Naive B cell (primary cell): ENCODE data around the gene COL23A1. TPM values are rescaled to one million over a fixed set of nuclear protein-coding genes. Genes with fewer than 3 reads are reported as not detected.
"Not testable (repeated sequence)": the region's sequence is repeated elsewhere in the genome, so short reads cannot be mapped to it uniquely, and the experiment has no call there.

Experiments
- ATAC-seq, 2 donors: fragments of 150-1000 bp; cut with Tn5 transposase; 2 replicates each; pipeline ENCODE4 v1.10.0; 2021; ENCODE audit warnings: low read depth in 2 of 2, mild to moderate bottlenecking in 2 of 2, moderate library complexity in 2 of 2
- DNase-seq: peaks from one replicate; pipeline ENCODE4 v3.0.0; 2022
- H3K27ac Mint-ChIP-seq, 6 donors: one replicate each; pipeline ENCODE4 v1.8.0; 2020 to 2022; ENCODE audit warnings: mild to moderate bottlenecking in 6 of 6, mixed read lengths in 6 of 6, moderate library complexity in 5 of 6, inconsistent platforms in 2 of 6
- H3K27me3 Mint-ChIP-seq, 3 donors: one replicate each; pipeline ENCODE4 v1.8.0; 2021 to 2022; ENCODE audit warnings: mixed read lengths in 3 of 3, mild to moderate bottlenecking in 1 of 3
- H3K36me3 Mint-ChIP-seq, 2 donors: one replicate each; pipeline ENCODE4 v1.8.0; 2020 to 2022; ENCODE audit warnings: mixed read lengths in 2 of 2, inconsistent platforms in 1 of 2, mild to moderate bottlenecking in 1 of 2
- H3K4me1 Mint-ChIP-seq, 3 donors: one replicate each; pipeline ENCODE4 v1.8.0; 2020 to 2022; ENCODE audit warnings: mixed read lengths in 3 of 3, inconsistent platforms in 1 of 3, mild to moderate bottlenecking in 1 of 3, moderate library complexity in 1 of 3
- H3K4me3 Mint-ChIP-seq, 8 donors: one replicate each; pipeline ENCODE4 v1.8.0; 2020 to 2022; ENCODE audit warnings: mild to moderate bottlenecking in 8 of 8, mixed read lengths in 8 of 8, moderate library complexity in 8 of 8, inconsistent platforms in 2 of 8
- H3K9me3 Mint-ChIP-seq, 7 donors: one replicate each; pipeline ENCODE4 v1.8.0; 2020 to 2022; ENCODE audit warnings: mixed read lengths in 7 of 7, mild to moderate bottlenecking in 5 of 7, inconsistent platforms in 2 of 7, moderate library complexity in 1 of 7
- polyA plus RNA-seq, 6 donors: library from polyadenylated mRNA; unstranded; fragments of 300-500 nt; fragmentation: Illumina TruSeq; gene quantifications; one replicate each; pipeline ENCODE4 v1.2.3, GENCODE V29; 2021; ENCODE audit warnings: low read depth in 6 of 6

The COL23A1 gene
- polyA plus RNA-seq, 6 donors from 2014 or later = 0.16 TPM; not detected in 5

DNA sequence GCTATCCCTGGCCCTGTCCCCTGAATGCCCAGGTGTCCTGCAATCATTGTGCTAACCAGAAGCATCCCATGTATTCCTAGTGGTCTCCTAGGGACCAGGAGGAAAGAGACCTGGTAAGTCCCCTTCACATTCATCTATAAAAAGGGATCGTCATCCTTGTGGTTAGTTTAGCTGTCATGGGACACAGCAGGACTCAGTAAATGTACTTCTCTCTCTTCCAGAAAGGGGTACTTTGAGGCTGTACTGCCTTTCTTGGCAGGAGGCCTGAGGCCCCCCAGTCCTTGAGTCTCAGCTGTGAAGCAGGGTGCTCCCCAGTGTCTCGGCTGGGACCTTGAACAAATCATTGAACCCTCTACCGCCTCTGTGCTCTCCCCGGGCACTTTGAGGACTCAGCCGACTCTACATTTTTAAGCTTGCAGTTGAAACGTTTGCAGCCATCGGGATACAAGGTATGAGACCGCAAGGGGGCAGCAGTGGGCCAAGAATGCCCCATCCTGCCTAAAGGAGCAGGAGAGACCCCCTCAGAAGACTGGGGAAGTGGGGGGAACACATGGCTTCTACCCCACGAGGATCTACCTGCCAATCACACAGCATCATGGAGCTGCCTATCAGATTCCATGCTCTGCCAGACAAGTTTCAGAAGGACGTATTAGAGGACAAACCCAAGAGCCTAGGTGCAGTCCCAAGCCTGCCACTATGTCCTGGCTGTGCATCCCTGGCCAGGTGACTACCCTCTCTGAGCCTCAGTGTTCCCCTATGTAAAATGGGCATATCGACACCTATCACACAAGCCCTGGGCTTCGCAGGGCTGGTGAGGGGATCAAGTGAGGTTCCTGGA, 355.2 kb downstream of the COL23A1 start:
- H3K27me3 Mint-ChIP-seq = no peaks in the 10 kb centered on the region
- no peaks in the 10 kb centered on the region for H3K9me3 Mint-ChIP-seq
- H3K36me3 Mint-ChIP-seq = peaks cover 0 to under 1% of the 10 kb centered on the region in 2 donors
- H3K27ac Mint-ChIP-seq = peak overlapping the region in 3 of 6 donors; percentile 2 to 70 (median 54)
- DNase-seq (peak; percentile 68), ATAC-seq (peak; percentile 14 to 17)
- peaks cover 26 to 62% (median 34%) of the 10 kb centered on the region in 3 donors for H3K4me1 Mint-ChIP-seq
- peak overlapping the region in 4 of 8 donors; percentile 25 to 88 (median 62) for H3K4me3 Mint-ChIP-seq

- peaks cover 27 to 64% (median 37%) of the 10 kb centered on the region in 3 donors for H3K4me1 Mint-ChIP-seq
Measured at GRCh38 chr5:178234121-178234749, 356.0 kb downstream of the COL23A1 start.

GRCh38 chr5:178232920-178233429, 357.2 kb downstream of the COL23A1 start:
- no peak for ATAC-seq
- H3K4me1 Mint-ChIP-seq = peaks cover 33 to 61% (median 42%) of the 10 kb centered on the region in 3 donors
- H3K27ac Mint-ChIP-seq = peak overlapping the region in 4 of 6 donors; percentile 5 to 86 (median 82)
- H3K9me3 Mint-ChIP-seq = no peaks in the 10 kb centered on the region
- H3K27me3 Mint-ChIP-seq = no peaks in the 10 kb centered on the region
- H3K4me3 Mint-ChIP-seq = peak overlapping the region; percentile 76 to 90 (median 84)
- H3K36me3 Mint-ChIP-seq = peaks cover 0 to 14% of the 10 kb centered on the region in 2 donors
- no peak for DNase-seq

More at GRCh38 chr5:178234121-178234749, 356.0 kb downstream of the COL23A1 start:
- Mint-ChIP-seq H3K4me3 (peak overlapping the region in 6 of 8 donors; percentile 22 to 90 (median 56)), H3K9me3 (no peaks in the 10 kb centered on the region), H3K27ac (peak overlapping the region in 2 of 6 donors; percentile 16 to 69), H3K27me3 (no peaks in the 10 kb centered on the region), H3K36me3 (peaks cover 0 to 8% of the 10 kb centered on the region in 2 donors)
- DNase-seq = no peak
- ATAC-seq = no peak

DNA sequence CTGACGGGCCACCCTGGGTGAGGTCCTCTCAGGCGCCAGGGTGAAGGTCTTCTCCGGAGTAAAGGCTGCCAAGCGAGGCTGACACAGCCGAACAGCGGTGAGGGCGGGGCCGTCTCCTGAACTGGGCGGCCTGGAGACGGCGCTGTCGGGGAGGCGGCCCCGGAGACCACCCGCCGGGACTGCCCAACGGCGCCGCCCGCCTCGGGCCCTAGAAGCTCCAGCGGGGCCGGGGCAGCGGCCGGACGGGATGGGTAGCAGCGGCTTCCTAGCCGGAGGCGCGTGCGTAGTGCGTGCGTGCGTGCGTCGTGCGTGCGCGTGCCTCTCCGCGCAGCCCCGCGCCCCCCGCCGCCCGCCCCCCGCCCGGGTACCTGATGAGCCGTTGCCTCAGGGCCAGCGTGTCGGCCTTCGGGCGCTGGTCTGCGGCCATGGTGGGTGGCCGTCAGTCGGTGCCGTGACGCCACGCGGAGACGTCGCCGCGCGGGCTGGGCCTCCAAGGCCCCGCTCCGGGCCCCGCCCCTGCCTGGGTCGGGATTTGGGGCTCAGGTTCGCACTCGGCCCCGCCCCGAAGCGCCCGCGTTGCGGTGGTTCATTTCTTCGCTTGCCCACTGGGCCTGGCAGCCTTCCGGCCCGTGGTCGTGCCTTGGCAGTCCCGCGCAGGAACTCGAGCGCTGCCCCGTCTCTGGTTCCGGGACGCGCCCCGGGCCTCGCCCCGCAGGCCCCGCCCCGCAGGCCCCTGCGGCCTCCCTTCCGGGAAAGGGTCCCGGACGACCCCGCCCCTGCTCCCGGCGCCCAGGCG, 357.9 kb downstream of the COL23A1 start, which contains the start of gene PHYKPL:
PHYKPL (minus strand) TSS at position 679 of the 796 bp plus-strand sequence; CDS start at position 427, 252 bp downstream.
- H3K27me3 Mint-ChIP-seq = no peaks in the 10 kb centered on the region
- H3K27ac Mint-ChIP-seq = peak within 1 kb of the TSS in 5 of 6 donors; percentile 71 to 91 (median 86)
- ATAC-seq (peak; percentile 72 to 74), DNase-seq (peak; percentile 63)
- H3K4me3 Mint-ChIP-seq = peak within 1 kb of the TSS; percentile 78 to 92 (median 86)
- peaks cover 39 to 62% (median 49%) of the 10 kb centered on the region in 3 donors for H3K4me1 Mint-ChIP-seq
- H3K36me3 Mint-ChIP-seq = peaks cover 5 to 21% of the 10 kb centered on the region in 2 donors
- no peaks in the 10 kb centered on the region for H3K9me3 Mint-ChIP-seq

- peaks cover 12 to 25% of the 10 kb centered on the region in 2 donors for H3K36me3 Mint-ChIP-seq
- DNase-seq = no peak
- H3K4me1 Mint-ChIP-seq = peaks cover 44 to 66% (median 56%) of the 10 kb centered on the region in 3 donors
- no peaks in the 10 kb centered on the region for H3K27me3 Mint-ChIP-seq
- no peaks in the 10 kb centered on the region for H3K9me3 Mint-ChIP-seq
- peak overlapping the region; percentile 78 to 92 (median 83) for H3K4me3 Mint-ChIP-seq
- no peak for ATAC-seq
- H3K27ac Mint-ChIP-seq = peak overlapping the region in 4 of 6 donors; percentile 26 to 91 (median 48)
Measured at GRCh38 chr5:178231539-178232123, 358.6 kb downstream of the COL23A1 start.

DNA sequence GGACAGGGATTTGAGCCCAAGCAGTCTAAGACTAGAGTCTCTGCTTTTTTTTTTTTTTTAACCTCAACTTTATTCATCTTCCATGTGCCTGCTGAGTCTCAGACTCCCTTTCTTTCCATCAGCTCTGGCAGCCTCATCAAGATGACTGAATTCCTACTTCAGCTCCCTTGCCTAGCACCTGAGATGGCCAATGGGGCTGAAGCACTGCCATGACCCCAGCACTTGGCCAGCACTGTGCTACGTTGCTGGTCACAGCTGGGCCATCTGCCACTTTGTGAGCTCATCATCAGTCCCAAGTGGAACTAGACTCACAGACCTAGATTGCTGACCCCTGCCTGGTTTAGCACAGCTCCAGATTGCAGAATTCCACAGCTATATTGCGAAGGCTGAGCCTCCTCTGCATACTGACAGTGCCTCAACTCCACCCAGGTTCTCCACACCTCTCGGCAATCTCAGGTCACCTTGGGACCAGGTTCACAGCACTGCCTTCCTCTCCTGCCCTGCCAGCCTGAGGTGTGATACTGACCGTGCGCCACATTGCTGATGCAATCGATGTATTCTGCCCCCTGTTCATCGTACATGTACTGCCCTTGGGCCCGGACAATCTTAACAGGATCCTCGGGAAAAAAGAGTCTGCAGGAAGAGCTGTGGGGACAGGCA, 359.2 kb downstream of the COL23A1 start:
- Mint-ChIP-seq H3K27ac (peak overlapping the region in 3 of 6 donors; percentile 15 to 91 (median 26)), H3K4me3 (peak overlapping the region; percentile 78 to 92 (median 83)), H3K36me3 (peaks cover 16 to 25% of the 10 kb centered on the region in 2 donors), H3K27me3 (no peaks in the 10 kb centered on the region), H3K4me1 (peaks cover 47 to 69% (median 60%) of the 10 kb centered on the region in 3 donors), H3K9me3 (no peaks in the 10 kb centered on the region)
- no peak for DNase-seq
- no peak for ATAC-seq

DNA sequence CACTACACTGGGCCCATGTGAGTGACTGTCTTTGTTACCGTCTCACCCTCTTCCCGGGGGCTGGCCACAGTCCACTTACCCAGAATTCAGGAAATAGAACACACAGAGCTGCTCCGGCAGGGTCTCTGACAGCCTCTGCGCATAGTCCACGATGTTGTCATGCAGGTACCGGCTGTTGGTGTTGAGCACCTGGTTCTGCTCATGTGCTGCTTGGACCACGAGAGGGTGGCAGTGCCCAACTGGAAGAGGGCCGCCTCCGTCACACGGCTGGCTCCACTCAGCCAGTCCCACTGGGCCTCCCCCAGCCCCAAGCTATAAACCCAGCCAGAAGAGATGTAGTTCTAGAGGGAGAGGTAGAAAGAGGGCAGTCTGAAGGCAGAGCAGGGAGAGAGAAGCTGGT, 360.3 kb downstream of the COL23A1 start:
- peak overlapping the region in 3 of 6 donors; percentile 45 to 78 (median 73) for H3K27ac Mint-ChIP-seq
- peak overlapping the region in 5 of 8 donors; percentile 29 to 88 (median 78) for H3K4me3 Mint-ChIP-seq
- no peak for DNase-seq
- H3K4me1 Mint-ChIP-seq = peaks cover 45 to 63% (median 58%) of the 10 kb centered on the region in 3 donors
- ATAC-seq = no peak
- H3K36me3 Mint-ChIP-seq = peaks cover 16 to 28% of the 10 kb centered on the region in 2 donors
- no peaks in the 10 kb centered on the region for H3K9me3 Mint-ChIP-seq
- H3K27me3 Mint-ChIP-seq = no peaks in the 10 kb centered on the region

DNA sequence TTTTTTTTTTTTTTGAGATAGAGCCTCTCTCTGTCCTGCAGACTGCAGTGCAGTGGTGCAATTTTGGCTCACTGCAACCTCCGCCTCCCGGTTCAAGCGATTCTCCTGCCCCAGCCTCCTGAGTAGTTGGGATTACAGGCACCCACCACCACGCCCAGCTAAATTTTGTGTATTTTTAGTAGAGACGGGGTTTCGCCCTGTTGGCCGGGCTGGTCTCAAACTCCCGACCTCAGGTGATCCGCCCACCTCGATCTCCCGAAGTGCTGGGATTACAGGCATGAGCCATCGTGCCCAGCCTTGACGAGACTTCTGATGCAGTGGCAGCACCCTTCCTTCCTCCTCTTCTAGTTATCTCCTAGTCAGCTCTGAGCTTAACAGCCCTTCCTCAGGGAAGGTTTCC, 361.1 kb downstream of the COL23A1 start:
- not testable (repeated sequence) for H3K27me3 Mint-ChIP-seq, H3K9me3 Mint-ChIP-seq, ATAC-seq, DNase-seq
- Mint-ChIP-seq H3K36me3 (peaks cover 16 to 32% of the 10 kb centered on the region in 2 donors), H3K4me3 (peak overlapping the region in 5 of 8 donors; percentile 23 to 88 (median 69)), H3K27ac (peak overlapping the region in 1 of 6 donors; percentile 79), H3K4me1 (peaks cover 47 to 60% (median 59%) of the 10 kb centered on the region in 3 donors)

- Mint-ChIP-seq H3K9me3 (no peaks in the 10 kb centered on the region), H3K27me3 (no peaks in the 10 kb centered on the region), H3K27ac (peak overlapping the region in 1 of 6 donors; percentile 79), H3K4me3 (peak overlapping the region in 1 of 8 donors; percentile 88), H3K36me3 (peaks cover 16 to 32% of the 10 kb centered on the region in 2 donors), H3K4me1 (peaks cover 52 to 64% (median 59%) of the 10 kb centered on the region in 3 donors)
- DNase-seq (no peak), ATAC-seq (no peak)
Measured at GRCh38 chr5:178228609-178229008, 361.6 kb downstream of the COL23A1 start.

DNA sequence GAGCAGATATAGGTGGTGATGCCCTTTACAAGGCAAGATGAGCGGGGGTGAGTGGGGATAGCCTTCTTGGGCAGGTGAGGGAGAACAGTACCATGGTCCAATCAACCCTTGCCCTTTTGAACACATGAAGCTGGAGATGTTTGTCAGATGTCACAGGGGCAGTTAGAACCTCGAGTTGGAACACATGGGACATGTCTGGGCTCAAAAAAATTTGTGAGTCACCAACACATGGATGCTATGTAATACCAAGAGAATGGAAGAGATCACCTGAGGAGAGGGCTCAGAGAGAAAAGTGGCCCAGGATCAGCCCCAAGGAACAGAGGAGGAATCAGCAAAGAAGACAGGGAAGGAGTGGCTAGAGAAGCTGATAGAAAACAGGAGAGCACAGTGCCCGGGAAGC, 362.3 kb downstream of the COL23A1 start:
- Mint-ChIP-seq H3K36me3 (peaks cover 16 to 38% of the 10 kb centered on the region in 2 donors), H3K4me1 (peaks cover 57 to 71% (median 60%) of the 10 kb centered on the region in 3 donors), H3K27ac (peak overlapping the region in 2 of 6 donors; percentile 66 to 68), H3K27me3 (no peaks in the 10 kb centered on the region), H3K4me3 (peak overlapping the region in 2 of 8 donors; percentile 24 to 75), H3K9me3 (no peaks in the 10 kb centered on the region)
- ATAC-seq (no peak), DNase-seq (no peak)

DNA sequence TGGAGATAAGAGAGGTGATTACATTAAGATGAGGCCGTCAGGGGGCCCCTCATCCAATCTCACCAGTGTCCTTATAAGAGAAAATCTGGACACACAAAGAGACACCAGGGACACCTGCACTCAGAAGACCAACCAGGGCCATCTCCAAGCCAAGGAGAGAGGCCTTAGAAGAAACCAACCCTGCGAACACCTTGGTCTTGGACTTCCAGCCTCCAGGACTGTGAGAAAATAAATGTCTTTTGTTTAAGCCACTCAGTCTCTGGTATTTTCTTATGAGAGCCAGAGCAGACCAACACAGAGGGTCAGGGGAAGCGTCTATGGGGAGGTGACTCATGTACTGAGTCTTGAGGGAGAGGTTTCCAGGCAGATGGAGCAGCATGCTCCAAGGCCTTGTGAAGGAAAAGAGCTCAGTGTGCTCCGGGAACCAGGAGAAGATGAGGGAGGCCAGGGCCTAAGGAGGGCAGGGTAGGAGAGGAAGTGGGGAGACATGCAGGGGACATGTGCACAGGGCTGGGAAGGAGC, 363.0 kb downstream of the COL23A1 start:
- H3K4me3 Mint-ChIP-seq = peak overlapping the region in 1 of 8 donors; percentile 75
- peaks cover 16 to 39% of the 10 kb centered on the region in 2 donors for H3K36me3 Mint-ChIP-seq
- peaks cover 58 to 71% (median 61%) of the 10 kb centered on the region in 3 donors for H3K4me1 Mint-ChIP-seq
- DNase-seq (no peak), ATAC-seq (no peak)
- peak overlapping the region in 2 of 6 donors; percentile 15 to 78 for H3K27ac Mint-ChIP-seq
- H3K9me3 Mint-ChIP-seq = no peaks in the 10 kb centered on the region
- no peaks in the 10 kb centered on the region for H3K27me3 Mint-ChIP-seq
